Measurements from ENCODE around the gene SLC43A3. TPM values are rescaled to one million over a fixed set of nuclear protein-coding genes. Genes with fewer than 3 reads are reported as not detected.

The SLC43A3 gene
- total and polyA plus RNA-seq, 9 of the 15 experiments (the other 6 are each of a cell fraction or from before 2014, with no cell fraction given) = 63.7 to 281 (median 139) TPM

GRCh38 chr11:57432714-57433163, 5.8 kb upstream of the SLC43A3 start (continued):
- TF ChIP-seq TSHZ1 (CRISPR knock-in tag; IDR thresholded peaks at IDR 0.05) = no peak
- TF ChIP-seq ZNF282 (CRISPR knock-in tag; IDR thresholded peaks at IDR 0.05) = no peak
- TF ChIP-seq NEUROD1 (IDR thresholded peaks at IDR 0.05; ENCODE audit: borderline replicate concordance, low read depth, low read length, partially characterized antibody) = peak; percentile 54
- TF ChIP-seq SMARCC2 (IDR thresholded peaks at IDR 0.05; ENCODE audit: low read depth) = 0 out of 2 replicates have a peak, but pooled peaks have one; percentile 30
- TF ChIP-seq, protein P1, sequence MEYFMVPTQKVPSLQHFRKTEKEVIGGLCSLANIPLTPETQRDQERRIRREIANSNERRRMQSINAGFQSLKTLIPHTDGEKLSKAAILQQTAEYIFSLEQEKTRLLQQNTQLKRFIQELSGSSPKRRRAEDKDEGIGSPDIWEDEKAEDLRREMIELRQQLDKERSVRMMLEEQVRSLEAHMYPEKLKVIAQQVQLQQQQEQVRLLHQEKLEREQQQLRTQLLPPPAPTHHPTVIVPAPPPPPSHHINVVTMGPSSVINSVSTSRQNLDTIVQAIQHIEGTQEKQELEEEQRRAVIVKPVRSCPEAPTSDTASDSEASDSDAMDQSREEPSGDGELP (CRISPR knock-in tag; IDR thresholded peaks at IDR 0.05; ENCODE audit: borderline replicate concordance) = peak; percentile 47; the same call in 1 of the 2 replicates
- TF ChIP-seq DPF2 (IDR thresholded peaks at IDR 0.05) = peak; percentile 75
- peak; percentile 69 for TF ChIP-seq ZNF766 (CRISPR knock-in tag; conservative IDR thresholded peaks at IDR 0.05)
- TF ChIP-seq ZNF764 (CRISPR knock-in tag; IDR thresholded peaks at IDR 0.05; ENCODE audit: low read depth) = no peak
- TF ChIP-seq TCF3 (CRISPR knock-in tag; IDR thresholded peaks at IDR 0.05) = peak; percentile 83
- TF ChIP-seq GMEB1 (CRISPR knock-in tag; IDR thresholded peaks at IDR 0.05) = 0 out of 2 replicates have a peak, but pooled peaks have one; percentile 10
- peak; percentile 23; the same call in 1 of the 2 replicates for TF ChIP-seq MAFF (IDR thresholded peaks at IDR 0.05; ENCODE audit: low read length)
- TF ChIP-seq CREM (IDR thresholded peaks at IDR 0.05; ENCODE audit: low read depth) = peak; percentile 37; the same call in 1 of the 2 replicates
- TF ChIP-seq ARID1B (IDR thresholded peaks at IDR 0.05) = peak; percentile 80
- no peak for TF ChIP-seq SNIP1 (IDR thresholded peaks at IDR 0.05; ENCODE audit: low read depth)
- TF ChIP-seq, protein P2, sequence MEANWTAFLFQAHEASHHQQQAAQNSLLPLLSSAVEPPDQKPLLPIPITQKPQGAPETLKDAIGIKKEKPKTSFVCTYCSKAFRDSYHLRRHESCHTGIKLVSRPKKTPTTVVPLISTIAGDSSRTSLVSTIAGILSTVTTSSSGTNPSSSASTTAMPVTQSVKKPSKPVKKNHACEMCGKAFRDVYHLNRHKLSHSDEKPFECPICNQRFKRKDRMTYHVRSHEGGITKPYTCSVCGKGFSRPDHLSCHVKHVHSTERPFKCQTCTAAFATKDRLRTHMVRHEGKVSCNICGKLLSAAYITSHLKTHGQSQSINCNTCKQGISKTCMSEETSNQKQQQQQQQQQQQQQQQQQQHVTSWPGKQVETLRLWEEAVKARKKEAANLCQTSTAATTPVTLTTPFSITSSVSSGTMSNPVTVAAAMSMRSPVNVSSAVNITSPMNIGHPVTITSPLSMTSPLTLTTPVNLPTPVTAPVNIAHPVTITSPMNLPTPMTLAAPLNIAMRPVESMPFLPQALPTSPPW (CRISPR knock-in tag; IDR thresholded peaks at IDR 0.05) = peak; percentile 29
- peak; percentile 62 for TF ChIP-seq SMAD4 (CRISPR knock-in tag; conservative IDR thresholded peaks at IDR 0.05)
- peak in 1 of 2 experiments; percentile 36; a peak in 2 of 4 replicates for TF ChIP-seq RAD21 (CRISPR knock-in tag; conservative IDR thresholded peaks at IDR 0.05 in 1 of 2, IDR thresholded peaks at IDR 0.05 in 1 of 2)
- 0 out of 2 replicates have a peak, but pooled peaks have one; percentile 14 for TF ChIP-seq MBD2 (IDR thresholded peaks at IDR 0.05; ENCODE audit: borderline replicate concordance, low read depth)
- no peak for TF ChIP-seq CREB3 (tag; conservative IDR thresholded peaks at IDR 0.05; ENCODE audit: low read depth)
- TF ChIP-seq FOS (IDR thresholded peaks at IDR 0.05; ENCODE audit: extremely low read depth, insufficient read length) = peak; percentile 2

All from K562 (cell line).